ENCODE measurements around the gene UNC5A. TPM values are rescaled to one million over a fixed set of nuclear protein-coding genes. Genes with fewer than 3 reads are reported as not detected.

UNC5A gene
- total RNA-seq, 1 experiment from 2014 or later, result 20.2 TPM

DNA sequence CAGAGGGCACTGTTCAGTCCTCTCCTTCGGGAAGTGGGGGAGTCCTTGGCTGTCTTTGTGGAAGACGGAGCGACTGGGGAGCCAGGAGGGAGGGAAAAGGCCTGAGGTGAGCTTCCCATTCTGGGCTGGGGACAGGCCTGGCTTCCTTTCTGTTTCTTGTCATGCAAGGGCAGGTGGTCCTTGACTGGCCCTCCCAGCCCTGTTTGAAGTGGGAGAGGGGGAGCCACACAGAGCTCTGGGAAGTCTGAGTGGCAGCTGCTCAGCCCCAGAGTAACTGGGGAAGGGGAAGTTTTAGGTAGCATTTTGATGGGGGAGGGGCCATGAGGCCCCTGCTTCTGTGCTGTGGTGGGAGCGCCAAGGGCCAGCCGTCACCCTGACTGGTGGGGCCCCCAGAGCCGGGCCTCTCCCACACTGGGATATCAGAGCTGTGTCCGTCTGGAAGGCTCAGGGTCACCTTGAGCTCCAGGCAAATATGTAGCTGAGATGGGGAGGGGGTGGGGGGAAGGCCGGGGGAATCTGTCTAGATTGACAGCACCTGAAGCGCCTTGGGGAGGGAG lies 6.5 kb downstream of the UNC5A start:
- Mint-ChIP-seq H3K27me3 (ENCODE audit: unreplicated experiment) (no peaks in the 10 kb centered on the region), H3K4me1 (ENCODE audit: low read depth, unreplicated experiment) (peaks cover 73% of the 10 kb centered on the region), H3K4me3 (ENCODE audit: low read depth, unreplicated experiment) (peak overlapping the region; percentile 71), H3K36me3 (ENCODE audit: insufficient read depth, unreplicated experiment) (peaks cover 51% of the 10 kb centered on the region), H3K9me3 (ENCODE audit: low read depth, unreplicated experiment) (no peaks in the 10 kb centered on the region), H3K27ac (ENCODE audit: unreplicated experiment) (peak overlapping the region; percentile 13)
- intact Hi-C loops (cut with micrococcal nuclease; ENCODE audit: unreplicated experiment), result no loop called here
- CTCF ChIA-PET, result interaction anchor here (0.6 to 1.1 kb wide), 3 partner anchors 15 to 255 kb away, joined by 3 read pairs; no protein-coding TSS in a partner anchor
- TF ChIP-seq, protein P1, sequence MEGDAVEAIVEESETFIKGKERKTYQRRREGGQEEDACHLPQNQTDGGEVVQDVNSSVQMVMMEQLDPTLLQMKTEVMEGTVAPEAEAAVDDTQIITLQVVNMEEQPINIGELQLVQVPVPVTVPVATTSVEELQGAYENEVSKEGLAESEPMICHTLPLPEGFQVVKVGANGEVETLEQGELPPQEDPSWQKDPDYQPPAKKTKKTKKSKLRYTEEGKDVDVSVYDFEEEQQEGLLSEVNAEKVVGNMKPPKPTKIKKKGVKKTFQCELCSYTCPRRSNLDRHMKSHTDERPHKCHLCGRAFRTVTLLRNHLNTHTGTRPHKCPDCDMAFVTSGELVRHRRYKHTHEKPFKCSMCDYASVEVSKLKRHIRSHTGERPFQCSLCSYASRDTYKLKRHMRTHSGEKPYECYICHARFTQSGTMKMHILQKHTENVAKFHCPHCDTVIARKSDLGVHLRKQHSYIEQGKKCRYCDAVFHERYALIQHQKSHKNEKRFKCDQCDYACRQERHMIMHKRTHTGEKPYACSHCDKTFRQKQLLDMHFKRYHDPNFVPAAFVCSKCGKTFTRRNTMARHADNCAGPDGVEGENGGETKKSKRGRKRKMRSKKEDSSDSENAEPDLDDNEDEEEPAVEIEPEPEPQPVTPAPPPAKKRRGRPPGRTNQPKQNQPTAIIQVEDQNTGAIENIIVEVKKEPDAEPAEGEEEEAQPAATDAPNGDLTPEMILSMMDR (IDR thresholded peaks at IDR 0.05; ENCODE audit: unreplicated experiment), result no peak
- DNase-seq, result no peak
- BruUV-seq (replicated peaks), result TSS peak; percentile 40

DNA sequence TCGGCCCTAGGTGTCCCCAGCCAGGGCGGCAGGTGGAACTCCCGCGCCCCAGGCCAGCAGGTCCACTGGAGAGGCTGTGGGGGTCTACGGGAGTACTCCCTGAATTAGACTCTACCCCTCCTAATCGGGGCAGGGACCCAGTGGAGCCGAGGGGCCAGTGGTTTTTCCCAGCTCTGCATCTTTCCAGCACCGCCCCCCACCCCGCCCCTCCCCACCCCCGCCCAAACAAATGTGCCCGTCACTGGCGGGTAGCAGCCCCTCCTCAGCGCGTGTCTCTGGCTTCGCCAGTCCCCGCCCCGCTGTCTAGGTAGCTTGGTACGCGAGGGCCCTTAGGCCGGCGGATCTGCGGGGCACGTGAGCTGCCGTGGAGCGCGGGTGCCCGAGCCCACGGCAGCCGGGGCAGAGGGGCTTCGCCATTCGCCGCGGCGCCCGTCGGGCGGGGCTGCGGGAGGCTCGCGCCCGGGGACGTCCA lies 7.0 kb downstream of the UNC5A start:
- H3K4me3 Mint-ChIP-seq (ENCODE audit: low read depth, unreplicated experiment), result peak overlapping the region; percentile 71

DNA sequence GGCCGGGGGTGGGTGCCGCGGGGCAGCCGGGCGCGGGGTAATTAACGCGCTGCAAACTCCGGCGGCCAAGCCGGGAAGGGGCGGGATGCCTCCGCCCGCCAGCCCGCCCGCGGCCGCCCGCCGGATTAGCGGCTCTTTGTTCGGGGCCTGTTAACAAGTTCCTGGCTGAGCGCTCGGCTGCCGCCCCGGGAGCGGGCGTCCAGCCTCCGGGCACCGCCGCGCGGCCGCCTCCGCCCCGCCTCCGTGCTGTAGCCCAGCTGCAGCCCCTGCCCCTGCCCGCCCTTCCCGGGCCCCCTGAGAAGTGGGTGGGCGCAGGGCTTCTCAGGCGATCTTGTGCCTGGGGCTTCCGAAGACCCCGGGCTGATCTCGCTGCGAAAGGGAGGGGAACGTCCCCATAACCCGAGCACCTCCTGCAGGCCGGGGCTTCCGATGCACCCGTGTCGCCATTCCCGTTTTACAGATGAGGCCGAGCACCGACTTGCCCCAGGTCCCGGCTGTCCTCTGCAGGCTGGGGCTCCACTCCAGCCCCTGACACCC lies 7.5 kb downstream of the UNC5A start:
- intact Hi-C loops (cut with micrococcal nuclease; ENCODE audit: unreplicated experiment), result no loop called here
- H3K4me1 Mint-ChIP-seq (ENCODE audit: low read depth, unreplicated experiment), result peaks cover 74% of the 10 kb centered on the region
- no peaks in the 10 kb centered on the region for H3K27me3 Mint-ChIP-seq (ENCODE audit: unreplicated experiment)
- CTCF ChIA-PET, result interaction anchor here (0.6 kb wide), 1 partner anchor 9 kb away, joined by 4 read pairs; no protein-coding TSS in a partner anchor
- peak overlapping the region; percentile 93 for H3K27ac Mint-ChIP-seq (ENCODE audit: unreplicated experiment)
- H3K36me3 Mint-ChIP-seq (ENCODE audit: insufficient read depth, unreplicated experiment), result peaks cover 58% of the 10 kb centered on the region
- peak; percentile 69 for DNase-seq
- no peaks in the 10 kb centered on the region for H3K9me3 Mint-ChIP-seq (ENCODE audit: low read depth, unreplicated experiment)
- BruUV-seq (replicated peaks), result no TSS peak
- TF ChIP-seq, protein P1 (IDR thresholded peaks at IDR 0.05; ENCODE audit: unreplicated experiment), result no peak
- peak overlapping the region; percentile 71 for H3K4me3 Mint-ChIP-seq (ENCODE audit: low read depth, unreplicated experiment)

More for the DNA sequence above, 7.0 kb downstream of the UNC5A start:
- peaks cover 53% of the 10 kb centered on the region for H3K36me3 Mint-ChIP-seq (ENCODE audit: insufficient read depth, unreplicated experiment)
- TF ChIP-seq, protein P1 (IDR thresholded peaks at IDR 0.05; ENCODE audit: unreplicated experiment), result no peak
- no peaks in the 10 kb centered on the region for H3K27me3 Mint-ChIP-seq (ENCODE audit: unreplicated experiment)
- H3K4me1 Mint-ChIP-seq (ENCODE audit: low read depth, unreplicated experiment), result peaks cover 73% of the 10 kb centered on the region
- CTCF ChIA-PET, result interaction anchor here (1.1 kb wide), 1 partner anchor 86 kb away, joined by 3 read pairs; no protein-coding TSS in a partner anchor
- H3K9me3 Mint-ChIP-seq (ENCODE audit: low read depth, unreplicated experiment), result no peaks in the 10 kb centered on the region
- H3K27ac Mint-ChIP-seq (ENCODE audit: unreplicated experiment), result no peak overlapping the region
- intact Hi-C loops (cut with micrococcal nuclease; ENCODE audit: unreplicated experiment), result no loop called here
- DNase-seq, result peak; percentile 62
- BruUV-seq (replicated peaks), result no TSS peak

DNA sequence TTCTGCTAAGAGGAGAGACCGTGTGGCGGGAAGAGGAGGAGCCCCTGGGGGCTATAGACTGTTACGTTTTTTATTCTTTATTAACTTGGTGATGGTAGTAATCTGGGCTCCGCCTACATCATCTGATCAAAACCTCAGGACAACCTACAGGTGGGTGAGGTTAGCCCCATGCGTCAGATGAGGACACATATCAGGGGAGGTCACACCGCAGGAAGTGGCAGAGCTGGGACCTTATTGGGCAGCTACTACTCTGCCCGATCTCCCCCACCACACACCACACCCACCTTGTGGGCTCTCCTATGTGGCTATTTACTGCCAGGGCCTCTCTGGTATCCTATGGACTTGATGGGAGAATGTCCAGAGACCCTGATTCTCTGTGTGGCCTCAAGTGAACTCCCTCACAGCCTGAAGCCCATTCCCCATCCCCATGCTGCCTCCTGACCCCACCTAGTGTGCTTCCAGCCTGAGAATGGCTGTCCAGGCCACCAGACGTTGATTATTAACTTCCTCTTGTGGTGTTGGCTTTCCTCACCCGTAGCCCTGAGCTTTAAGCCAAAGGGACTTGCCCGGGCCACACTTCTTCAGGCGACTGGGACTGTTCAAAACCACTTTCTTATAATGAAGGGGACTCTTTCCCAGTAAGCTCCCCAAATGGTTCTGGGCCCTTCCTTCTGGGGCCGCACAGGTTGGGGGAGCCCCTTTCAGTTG lies 8.2 kb downstream of the UNC5A start:
- H3K27ac Mint-ChIP-seq (ENCODE audit: unreplicated experiment), result peak overlapping the region; percentile 93
- no peaks in the 10 kb centered on the region for H3K9me3 Mint-ChIP-seq (ENCODE audit: low read depth, unreplicated experiment)
- peak overlapping the region; percentile 71 for H3K4me3 Mint-ChIP-seq (ENCODE audit: low read depth, unreplicated experiment)
- TF ChIP-seq, protein P1 (IDR thresholded peaks at IDR 0.05; ENCODE audit: unreplicated experiment), result no peak
- H3K36me3 Mint-ChIP-seq (ENCODE audit: insufficient read depth, unreplicated experiment), result peaks cover 64% of the 10 kb centered on the region
- no peaks in the 10 kb centered on the region for H3K27me3 Mint-ChIP-seq (ENCODE audit: unreplicated experiment)
- peaks cover 74% of the 10 kb centered on the region for H3K4me1 Mint-ChIP-seq (ENCODE audit: low read depth, unreplicated experiment)
- BruUV-seq (replicated peaks), result no TSS peak
- intact Hi-C loops (cut with micrococcal nuclease; ENCODE audit: unreplicated experiment), result no loop called here
- CTCF ChIA-PET, result interaction anchor here (0.6 to 1.1 kb wide), 3 partner anchors 9 to 158 kb away, joined by 3 to 8 read pairs (median 4); no protein-coding TSS in a partner anchor
- peak; percentile 82 for DNase-seq

Data from Calu3 (cell line).